Osteoblast (primary cell): Measurements from ENCODE around the gene CDKAL1. TPM values are rescaled to one million over a fixed set of nuclear protein-coding genes. Genes with fewer than 3 reads are reported as not detected.

ENCODE experiments used
- DNase-seq: peaks from one replicate; pipeline ENCODE4 v3.0.0; 2011; ENCODE audit warnings: low spot score, mixed read lengths; ENCODE audit not compliant: insufficient read length; ENCODE audit errors: missing footprints
- H2AFZ ChIP-seq: 2 replicates; pipeline ENCODE4 v1.6.0; 2011; ENCODE audit warnings: mild to moderate bottlenecking, low read length
- H3K27ac ChIP-seq: 2 replicates; pipeline ENCODE4 v1.5.1; 2011; ENCODE audit warnings: mild to moderate bottlenecking, low read depth, low read length, moderate library complexity
- H3K27me3 ChIP-seq: 2 replicates; pipeline ENCODE4 v1.6.0; 2012; ENCODE audit warnings: mild to moderate bottlenecking, control low read depth, inconsistent platforms, low read length, moderate library complexity; ENCODE audit not compliant: insufficient read depth
- H3K36me3 ChIP-seq: 2 replicates; pipeline ENCODE4 v1.5.1; 2011; ENCODE audit warnings: mild to moderate bottlenecking, low read length, control low read depth, moderate library complexity; ENCODE audit not compliant: insufficient read depth
- H3K4me1 ChIP-seq: 2 replicates; pipeline ENCODE4 v1.5.1; 2011; ENCODE audit warnings: mild to moderate bottlenecking, low read length, control low read depth, moderate library complexity; ENCODE audit not compliant: insufficient read depth
- H3K4me2 ChIP-seq: 2 replicates; pipeline ENCODE4 v1.6.0; 2011; ENCODE audit warnings: mild to moderate bottlenecking, low read length; ENCODE audit not compliant: insufficient read depth
- H3K4me3 ChIP-seq: fragments of 200-600 bp; sonication (generic); 3 replicates; pipeline ENCODE4 v1.5.1; 2012; ENCODE audit warnings: mild to moderate bottlenecking, low read length, inconsistent platforms; ENCODE audit not compliant: insufficient read depth
- H3K79me2 ChIP-seq: 2 replicates; pipeline ENCODE4 v1.6.0; 2012; ENCODE audit warnings: mild to moderate bottlenecking, low read length, control low read depth, inconsistent platforms; ENCODE audit not compliant: insufficient read depth
- H3K9me3 ChIP-seq: 2 replicates; pipeline ENCODE4 v1.5.1; 2011; ENCODE audit warnings: low read depth, low read length, control low read depth
- H4K20me1 ChIP-seq: 2 replicates; pipeline ENCODE4 v1.6.0; 2012; ENCODE audit warnings: mild to moderate bottlenecking, low read length, control low read depth; ENCODE audit not compliant: insufficient read depth
- total RNA-seq: library from RNA; depleted of rRNA; stranded (reverse); fragments of >200 nt; gene quantifications from 2 replicates; pipeline ENCODE4 v1.2.3, GENCODE V29; 2012
- TF ChIP-seq, protein P1 (sequence below): IDR thresholded peaks from 2 replicates; pipeline ENCODE4 v1.5.1; 2011; ENCODE audit warnings: mild to moderate bottlenecking, low read depth, low read length, moderate library complexity; ENCODE audit errors: extremely low read depth

The CDKAL1 gene
- total RNA-seq, 1 donor: 18.5 TPM

DNA sequence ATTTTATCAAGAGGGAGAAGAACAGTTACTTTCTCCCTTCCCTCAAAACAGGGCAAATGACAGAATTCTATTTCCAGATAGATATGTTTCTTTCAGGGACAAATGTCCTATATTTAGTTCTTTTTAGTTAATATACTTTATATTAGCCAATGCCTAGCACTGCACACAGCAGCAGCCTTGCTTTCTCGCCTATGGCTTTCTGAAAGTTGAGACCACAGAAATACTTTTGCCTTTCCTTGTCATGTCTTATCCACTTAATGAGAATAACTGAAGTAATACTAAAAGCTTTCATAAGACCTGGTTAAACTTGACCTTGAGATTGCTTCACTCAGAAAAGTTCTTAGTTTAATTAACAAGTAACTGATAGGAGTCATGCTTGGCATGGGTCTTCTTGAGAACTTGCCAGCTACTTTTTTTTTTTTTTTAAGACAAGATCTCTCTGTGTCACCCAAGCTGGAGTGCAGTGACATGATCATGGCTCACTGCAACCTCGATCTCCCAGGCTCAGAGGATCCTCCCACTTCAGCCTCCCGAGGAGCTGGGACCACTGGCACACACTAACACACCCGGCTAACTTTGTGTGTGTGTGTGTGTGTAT lies 159.3 kb downstream of the CDKAL1 start:
- Histone ChIP-seq H4K20me1 (no peaks in the 10 kb centered on the region), H3K4me1 (peaks cover 13% of the 10 kb centered on the region), H3K9me3 (no peaks in the 10 kb centered on the region), H3K27ac (peak overlapping the region; percentile 17), H3K4me2 (no peak overlapping the region), H3K27me3 (no peaks in the 10 kb centered on the region), H3K36me3 (no peaks in the 10 kb centered on the region), H3K79me2 (no peaks in the 10 kb centered on the region), H2AFZ (no peak overlapping the region), H3K4me3 (no peak overlapping the region)
- DNase-seq: peak; percentile 1
- TF ChIP-seq, protein P1, sequence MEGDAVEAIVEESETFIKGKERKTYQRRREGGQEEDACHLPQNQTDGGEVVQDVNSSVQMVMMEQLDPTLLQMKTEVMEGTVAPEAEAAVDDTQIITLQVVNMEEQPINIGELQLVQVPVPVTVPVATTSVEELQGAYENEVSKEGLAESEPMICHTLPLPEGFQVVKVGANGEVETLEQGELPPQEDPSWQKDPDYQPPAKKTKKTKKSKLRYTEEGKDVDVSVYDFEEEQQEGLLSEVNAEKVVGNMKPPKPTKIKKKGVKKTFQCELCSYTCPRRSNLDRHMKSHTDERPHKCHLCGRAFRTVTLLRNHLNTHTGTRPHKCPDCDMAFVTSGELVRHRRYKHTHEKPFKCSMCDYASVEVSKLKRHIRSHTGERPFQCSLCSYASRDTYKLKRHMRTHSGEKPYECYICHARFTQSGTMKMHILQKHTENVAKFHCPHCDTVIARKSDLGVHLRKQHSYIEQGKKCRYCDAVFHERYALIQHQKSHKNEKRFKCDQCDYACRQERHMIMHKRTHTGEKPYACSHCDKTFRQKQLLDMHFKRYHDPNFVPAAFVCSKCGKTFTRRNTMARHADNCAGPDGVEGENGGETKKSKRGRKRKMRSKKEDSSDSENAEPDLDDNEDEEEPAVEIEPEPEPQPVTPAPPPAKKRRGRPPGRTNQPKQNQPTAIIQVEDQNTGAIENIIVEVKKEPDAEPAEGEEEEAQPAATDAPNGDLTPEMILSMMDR: no peak

DNA sequence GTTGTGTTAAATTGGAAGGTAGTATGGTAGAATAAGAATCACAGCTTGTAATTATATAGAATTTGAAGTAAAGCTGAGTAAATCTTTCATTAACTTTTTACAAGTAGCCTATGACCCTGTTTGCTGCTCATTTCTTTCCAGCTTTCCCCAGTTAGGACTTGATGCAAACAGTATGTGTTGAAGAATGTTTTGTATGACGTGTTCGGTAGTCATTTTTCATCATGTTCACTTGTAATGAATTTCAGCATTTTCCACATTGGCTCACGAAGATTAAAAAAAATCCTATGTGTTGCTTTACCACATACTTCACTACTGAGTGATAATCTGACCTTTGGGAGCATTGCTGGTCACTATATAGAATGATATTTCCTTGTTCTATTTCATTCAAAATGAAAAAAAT lies 162.4 kb downstream of the CDKAL1 start:
- Histone ChIP-seq H3K79me2 (no peaks in the 10 kb centered on the region), H4K20me1 (no peaks in the 10 kb centered on the region), H3K27ac (peak overlapping the region; percentile 23), H3K4me2 (no peak overlapping the region), H3K27me3 (no peaks in the 10 kb centered on the region), H3K4me3 (no peak overlapping the region), H3K9me3 (no peaks in the 10 kb centered on the region), H3K4me1 (peaks cover 5% of the 10 kb centered on the region), H3K36me3 (no peaks in the 10 kb centered on the region), H2AFZ (no peak overlapping the region)
- TF ChIP-seq, protein P1: no peak
- DNase-seq: peak; percentile 70

DNA sequence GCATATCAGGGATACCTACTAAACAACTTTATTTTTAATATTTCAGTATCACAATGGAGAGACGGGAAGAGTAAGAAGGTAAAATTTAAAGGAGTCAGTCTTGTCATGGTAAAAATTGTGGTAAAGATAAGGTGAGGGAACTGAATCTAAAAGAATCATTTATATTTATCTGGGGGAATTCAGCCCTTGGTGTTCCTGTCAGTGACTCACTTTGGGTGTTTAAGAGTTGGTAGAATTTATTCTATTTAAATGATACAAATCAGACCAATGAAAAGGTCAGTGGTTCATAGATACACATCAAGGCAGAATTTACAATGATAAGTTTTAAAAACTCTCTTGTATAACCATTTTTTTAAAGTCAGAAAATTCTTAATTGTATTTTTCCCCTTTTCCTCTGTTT lies 164.4 kb downstream of the CDKAL1 start:
- TF ChIP-seq, protein P1: no peak
- no peaks in the 10 kb centered on the region for H3K36me3 ChIP-seq
- H3K27ac ChIP-seq: no peak overlapping the region
- H2AFZ ChIP-seq: no peak overlapping the region
- no peaks in the 10 kb centered on the region for H4K20me1 ChIP-seq
- H3K27me3 ChIP-seq: no peaks in the 10 kb centered on the region
- DNase-seq: no peak
- H3K4me1 ChIP-seq: no peaks in the 10 kb centered on the region
- no peaks in the 10 kb centered on the region for H3K9me3 ChIP-seq
- no peaks in the 10 kb centered on the region for H3K79me2 ChIP-seq
- no peak overlapping the region for H3K4me3 ChIP-seq
- H3K4me2 ChIP-seq: no peak overlapping the region

DNA sequence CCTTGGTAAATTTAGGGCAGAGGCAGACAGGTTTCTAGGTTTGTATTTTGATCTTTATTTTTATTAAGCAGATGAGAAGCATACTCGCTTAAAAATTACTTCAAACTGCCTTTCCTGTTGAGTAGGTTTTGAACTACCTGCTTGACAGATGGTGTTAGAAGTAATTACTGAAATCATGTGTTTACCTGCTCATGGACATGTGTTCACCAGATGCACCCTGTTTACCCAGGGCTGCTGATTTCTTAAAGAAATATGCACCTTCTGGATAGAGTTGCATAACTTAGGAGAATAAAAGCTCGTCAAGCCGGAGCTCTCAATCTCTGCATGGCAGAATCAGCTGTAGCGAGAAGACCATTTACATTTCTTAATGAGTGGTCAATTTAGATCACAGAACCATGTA lies 165.1 kb downstream of the CDKAL1 start:
- Histone ChIP-seq H3K4me1 (no peaks in the 10 kb centered on the region), H3K36me3 (no peaks in the 10 kb centered on the region), H2AFZ (no peak overlapping the region), H3K9me3 (no peaks in the 10 kb centered on the region), H3K79me2 (no peaks in the 10 kb centered on the region), H3K27ac (no peak overlapping the region), H3K4me3 (no peak overlapping the region), H3K4me2 (no peak overlapping the region), H4K20me1 (no peaks in the 10 kb centered on the region), H3K27me3 (no peaks in the 10 kb centered on the region)
- DNase-seq: no peak
- TF ChIP-seq, protein P1: no peak
